NT2/D1 (cell line): Measurements from ENCODE around the gene HES6.

Experiments used
- DNase-seq: peaks from one replicate; pipeline ENCODE4 v3.0.0-alpha.2; 2011; ENCODE audit warnings: low read depth, low spot score
- H3K27me3 ChIP-seq: 2 replicates; pipeline ENCODE4 v1.6.0; 2011; ENCODE audit warnings: mild to moderate bottlenecking; ENCODE audit not compliant: insufficient read length, insufficient read depth
- H3K36me3 ChIP-seq: 2 replicates; pipeline ENCODE4 v1.6.1; 2011; ENCODE audit warnings: mild to moderate bottlenecking, low read length, mixed read lengths; ENCODE audit not compliant: insufficient read depth, insufficient read length
- H3K4me1 ChIP-seq: 2 replicates; pipeline ENCODE4 v1.5.1; 2011; ENCODE audit not compliant: insufficient read depth, insufficient read length
- H3K4me3 ChIP-seq: 2 replicates; pipeline ENCODE4 v1.5.1; 2011; ENCODE audit warnings: low read depth; ENCODE audit not compliant: insufficient read length
- H3K9ac ChIP-seq: 2 replicates; pipeline ENCODE4 v1.6.0; 2011; ENCODE audit warnings: low read depth; ENCODE audit not compliant: insufficient read length
- H3K9me3 ChIP-seq: 2 replicates; pipeline ENCODE4 v1.5.1; 2011; ENCODE audit warnings: mild to moderate bottlenecking, low read length; ENCODE audit not compliant: insufficient read depth
- SUZ12 ChIP-seq: IDR thresholded peaks from 2 replicates; pipeline ENCODE4 v1.6.1; 2011; ENCODE audit not compliant: insufficient read length, insufficient read depth; ENCODE audit errors: extremely low read depth
- YY1 ChIP-seq: IDR thresholded peaks from 2 replicates; pipeline ENCODE4 v1.6.1; 2011; ENCODE audit not compliant: insufficient read length, insufficient read depth
- ZNF274 ChIP-seq: IDR thresholded peaks from 2 replicates; pipeline ENCODE4 v1.6.1; 2011; ENCODE audit warnings: mild to moderate bottlenecking, low read depth, low read length

Gene HES6

DNA sequence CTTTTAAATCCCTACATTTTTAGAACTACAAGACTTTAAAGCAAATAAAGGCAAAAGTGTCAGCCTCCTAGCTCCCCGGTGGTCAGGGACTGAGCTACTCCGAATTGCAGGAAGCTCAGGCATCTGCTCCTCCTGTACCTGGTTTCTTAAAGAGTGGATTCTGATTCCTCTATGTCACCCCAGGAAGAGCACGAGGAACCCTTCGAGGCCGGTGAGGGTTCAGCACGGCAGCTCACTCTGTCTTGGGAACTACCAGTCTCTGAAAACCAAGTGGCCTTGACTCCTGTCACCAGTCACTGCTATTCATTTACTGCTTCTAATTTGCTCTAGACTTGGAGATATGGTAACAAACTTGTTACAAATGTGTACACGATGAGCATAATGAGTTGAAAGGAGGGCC is 46.3 kb upstream of the HES6 start:
- Histone ChIP-seq H3K9me3 (no peaks in the 10 kb centered on the region), H3K4me3 (no peak overlapping the region), H3K27me3 (peaks cover 15% of the 10 kb centered on the region), H3K9ac (no peak overlapping the region), H3K36me3 (no peaks in the 10 kb centered on the region), H3K4me1 (peaks cover 30% of the 10 kb centered on the region)
- DNase-seq, result no peak
- TF ChIP-seq ZNF274, result no peak
- TF ChIP-seq SUZ12, result no peak
- TF ChIP-seq YY1, result no peak

DNA sequence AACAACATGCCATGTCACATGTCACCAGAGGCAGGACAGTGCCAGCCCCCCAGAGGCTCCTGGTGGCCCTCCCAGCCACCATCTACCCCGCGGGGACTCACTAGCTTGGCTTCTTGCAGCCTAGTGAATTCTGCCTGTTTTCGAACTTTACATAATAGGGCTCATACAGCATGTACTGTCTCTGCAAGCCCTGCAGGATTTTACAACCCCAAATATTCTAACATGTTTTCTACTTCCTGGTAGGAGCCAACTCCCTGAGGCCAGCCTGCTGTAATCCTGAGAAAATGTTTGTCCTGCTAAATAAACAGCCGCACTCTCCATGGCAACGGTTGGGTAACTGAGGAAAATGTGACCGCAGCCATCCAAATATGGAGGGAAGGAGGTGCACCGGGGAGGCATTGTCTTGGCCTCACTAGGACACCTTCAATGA is 45.8 kb upstream of the HES6 start:
- Histone ChIP-seq H3K4me1 (peaks cover 26% of the 10 kb centered on the region), H3K4me3 (no peak overlapping the region), H3K9ac (no peak overlapping the region), H3K9me3 (no peaks in the 10 kb centered on the region), H3K27me3 (peaks cover 15% of the 10 kb centered on the region), H3K36me3 (no peaks in the 10 kb centered on the region)
- DNase-seq, result no peak
- TF ChIP-seq SUZ12, result no peak
- TF ChIP-seq ZNF274, result no peak
- no peak for TF ChIP-seq YY1

DNA sequence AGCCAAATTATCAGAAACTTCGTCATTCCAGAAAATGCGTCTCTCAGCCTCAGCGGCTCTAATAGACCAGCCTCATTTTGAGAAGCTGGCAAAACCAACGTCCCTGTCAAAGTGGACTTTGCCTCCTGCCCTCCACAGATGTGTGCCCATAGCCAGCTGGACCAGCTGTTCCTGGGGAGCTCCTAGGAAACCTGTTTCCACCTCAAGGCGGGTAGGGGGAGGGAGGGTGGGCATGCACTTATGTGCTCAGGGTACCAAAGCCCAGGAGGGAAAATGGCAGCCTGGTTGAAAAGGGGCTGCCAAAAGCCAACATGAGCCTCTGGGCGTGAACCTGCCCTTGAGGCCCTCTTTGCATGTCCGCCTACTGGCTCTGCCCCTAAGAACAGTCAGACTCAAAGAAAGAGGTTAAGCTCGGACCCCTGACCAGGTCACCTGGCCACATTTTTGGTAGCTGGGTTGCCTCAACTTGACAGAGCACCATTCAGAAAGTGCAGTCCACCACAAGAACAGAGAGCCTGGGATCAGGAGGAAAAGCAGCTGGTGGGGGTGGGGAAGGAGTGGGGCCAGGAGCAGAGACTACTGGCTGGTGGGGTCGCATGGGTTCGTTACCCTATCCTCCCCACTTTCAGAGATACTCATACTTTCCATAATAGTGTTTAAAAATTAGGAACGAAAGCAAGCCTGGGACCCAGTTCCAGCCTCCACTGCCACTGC is 45.1 kb upstream of the HES6 start:
- no peak overlapping the region for H3K4me3 ChIP-seq
- DNase-seq, result no peak
- H3K36me3 ChIP-seq, result no peaks in the 10 kb centered on the region
- H3K9ac ChIP-seq, result no peak overlapping the region
- peaks cover 24% of the 10 kb centered on the region for H3K4me1 ChIP-seq
- H3K9me3 ChIP-seq, result no peaks in the 10 kb centered on the region
- H3K27me3 ChIP-seq, result peaks cover 15% of the 10 kb centered on the region
- no peak for TF ChIP-seq ZNF274
- no peak for TF ChIP-seq SUZ12
- TF ChIP-seq YY1, result no peak

DNA sequence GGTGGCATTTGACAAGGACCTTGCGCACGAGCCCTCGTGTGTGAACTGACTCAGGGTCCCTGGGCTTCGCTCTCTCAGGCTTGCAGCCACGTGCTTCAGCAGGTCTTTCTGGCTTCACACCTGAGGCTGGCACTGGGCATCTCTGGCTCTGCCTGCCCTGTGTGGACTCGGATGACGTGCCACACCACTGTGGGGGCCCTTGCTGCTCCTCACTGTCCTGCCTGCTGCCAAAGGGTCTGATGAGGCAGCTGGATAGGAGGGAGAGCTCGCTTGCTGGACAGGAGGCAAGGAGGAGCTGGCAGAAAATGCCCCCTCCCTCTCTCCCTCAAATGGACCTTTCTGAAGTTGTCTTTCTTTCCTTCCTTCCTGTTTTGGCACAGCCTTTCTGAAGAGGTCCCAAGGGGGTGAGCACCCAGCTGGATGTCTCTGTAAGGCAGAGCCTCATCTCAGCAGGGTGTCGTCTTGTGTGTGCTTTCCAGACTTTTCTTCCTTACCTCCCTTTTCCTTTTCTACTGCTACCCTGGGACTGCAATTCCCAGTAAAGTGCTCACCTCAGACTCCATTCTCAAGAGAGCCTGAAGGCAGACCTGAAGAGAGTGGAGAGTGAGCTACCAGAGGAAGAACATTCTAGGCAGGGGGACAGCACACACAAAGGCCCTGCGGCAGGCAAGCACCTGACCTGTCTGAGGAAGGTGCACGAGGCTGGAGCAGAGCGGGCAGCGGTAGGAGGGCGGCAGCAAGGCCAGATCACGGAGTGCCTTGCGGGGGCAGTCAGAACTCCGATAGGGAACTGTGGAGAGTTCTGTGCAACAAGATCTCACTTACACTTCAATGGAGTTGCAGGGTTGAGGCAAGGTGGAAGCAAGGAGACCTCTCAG is 43.3 kb upstream of the HES6 start:
- no peak overlapping the region for H3K9ac ChIP-seq
- no peaks in the 10 kb centered on the region for H3K9me3 ChIP-seq
- no peak overlapping the region for H3K4me3 ChIP-seq
- TF ChIP-seq YY1, result no peak
- TF ChIP-seq ZNF274, result no peak
- no peak for DNase-seq
- H3K4me1 ChIP-seq, result peaks cover 18% of the 10 kb centered on the region
- H3K36me3 ChIP-seq, result no peaks in the 10 kb centered on the region
- H3K27me3 ChIP-seq, result peaks cover 10% of the 10 kb centered on the region

- peaks cover 20% of the 10 kb centered on the region for H3K4me1 ChIP-seq
- no peaks in the 10 kb centered on the region for H3K9me3 ChIP-seq
- H3K36me3 ChIP-seq, result peaks cover 1% of the 10 kb centered on the region
- DNase-seq, result no peak
- TF ChIP-seq YY1 (no peak), SUZ12 (no peak), ZNF274 (no peak)
- H3K9ac ChIP-seq, result no peak overlapping the region
- peaks cover 1% of the 10 kb centered on the region for H3K27me3 ChIP-seq
- H3K4me3 ChIP-seq, result no peak overlapping the region
Measured at GRCh38 chr2:238281826-238282480, 42.1 kb upstream of the HES6 start.

GRCh38 chr2:238280083-238280825 is 40.4 kb upstream of the HES6 start:
- H3K9ac ChIP-seq, result no peak overlapping the region
- DNase-seq, result no peak
- H3K4me3 ChIP-seq, result no peak overlapping the region
- peaks cover 10% of the 10 kb centered on the region for H3K4me1 ChIP-seq
- no peaks in the 10 kb centered on the region for H3K27me3 ChIP-seq
- no peaks in the 10 kb centered on the region for H3K9me3 ChIP-seq
- TF ChIP-seq ZNF274 (no peak), YY1 (no peak), SUZ12 (no peak)
- H3K36me3 ChIP-seq, result peaks cover 15% of the 10 kb centered on the region

GRCh38 chr2:238279324-238279682 is 39.5 kb upstream of the HES6 start:
- Histone ChIP-seq H3K4me1 (peaks cover 6% of the 10 kb centered on the region), H3K9me3 (no peaks in the 10 kb centered on the region), H3K4me3 (no peak overlapping the region), H3K9ac (no peak overlapping the region), H3K36me3 (peaks cover 24% of the 10 kb centered on the region), H3K27me3 (no peaks in the 10 kb centered on the region)
- no peak for TF ChIP-seq ZNF274
- TF ChIP-seq SUZ12, result no peak
- no peak for TF ChIP-seq YY1
- DNase-seq, result no peak
